Osteocyte (in vitro differentiated cells): ENCODE results near the gene LMNA. TPM values are rescaled to one million over a fixed set of nuclear protein-coding genes. Genes with fewer than 3 reads are reported as not detected.

ENCODE experiments used
- DNase-seq: peaks from one replicate; pipeline ENCODE4 v3.0.0; 2021; ENCODE audit warnings: mixed read lengths; ENCODE audit not compliant: unreplicated experiment; ENCODE audit errors: extremely low spot score
- H3K27ac Mint-ChIP-seq: one replicate; pipeline ENCODE4 v1.8.0; 2021; ENCODE audit warnings: mild to moderate bottlenecking, mixed read lengths; ENCODE audit not compliant: unreplicated experiment
- H3K27me3 Mint-ChIP-seq: one replicate; pipeline ENCODE4 v1.8.0; 2021; ENCODE audit warnings: mixed read lengths; ENCODE audit not compliant: unreplicated experiment
- H3K36me3 Mint-ChIP-seq: one replicate; pipeline ENCODE4 v1.8.0; 2021; ENCODE audit warnings: mixed read lengths; ENCODE audit not compliant: unreplicated experiment
- H3K4me1 Mint-ChIP-seq: one replicate; pipeline ENCODE4 v1.8.0; 2021; ENCODE audit warnings: mixed read lengths; ENCODE audit not compliant: unreplicated experiment
- H3K4me3 Mint-ChIP-seq: one replicate; pipeline ENCODE4 v1.8.0; 2021; ENCODE audit warnings: mild to moderate bottlenecking, moderate library complexity, mixed read lengths; ENCODE audit not compliant: unreplicated experiment
- H3K9me3 Mint-ChIP-seq: one replicate; pipeline ENCODE4 v1.8.0; 2021; ENCODE audit warnings: mixed read lengths; ENCODE audit not compliant: unreplicated experiment
- CTCF ChIP-seq: fragments of 200-600 bp; sonication (generic); IDR thresholded peaks from 2 replicates; pipeline ENCODE4 v1.5.0; 2021; ENCODE audit warnings: antibody characterized with exemption, mild to moderate bottlenecking, moderate library complexity
- total RNA-seq: library from RNA; stranded (reverse); gene quantifications from 2 replicates; pipeline ENCODE4 v1.2.1, GENCODE V29; 2021

The LMNA gene
- total RNA-seq, 1 donor from 2014 or later = 792 TPM

GRCh38 chr1:156108664-156109241 is 5.8 kb upstream of the LMNA start:
- peak overlapping the region; percentile 99 for H3K27ac Mint-ChIP-seq
- H3K4me3 Mint-ChIP-seq = no peak overlapping the region
- H3K9me3 Mint-ChIP-seq = no peaks in the 10 kb centered on the region
- H3K4me1 Mint-ChIP-seq = peaks cover 73% of the 10 kb centered on the region
- no peak for DNase-seq
- TF ChIP-seq CTCF = no peak
- H3K36me3 Mint-ChIP-seq = no peaks in the 10 kb centered on the region
- H3K27me3 Mint-ChIP-seq = no peaks in the 10 kb centered on the region

- Mint-ChIP-seq H3K4me3 (no peak overlapping the region), H3K4me1 (peaks cover 64% of the 10 kb centered on the region), H3K27ac (no peak overlapping the region), H3K9me3 (no peaks in the 10 kb centered on the region), H3K36me3 (no peaks in the 10 kb centered on the region), H3K27me3 (no peaks in the 10 kb centered on the region)
- TF ChIP-seq CTCF = no peak
- DNase-seq = no peak
These were observed 4.3 kb upstream of the LMNA start for GRCh38 chr1:156110252-156110651.

GRCh38 chr1:156111355-156111962 is 3.1 kb upstream of the LMNA start:
- peaks cover 52% of the 10 kb centered on the region for H3K4me1 Mint-ChIP-seq
- no peaks in the 10 kb centered on the region for H3K9me3 Mint-ChIP-seq
- no peaks in the 10 kb centered on the region for H3K27me3 Mint-ChIP-seq
- H3K36me3 Mint-ChIP-seq = peaks cover 2% of the 10 kb centered on the region
- no peak overlapping the region for H3K4me3 Mint-ChIP-seq
- no peak for TF ChIP-seq CTCF
- peak overlapping the region; percentile 50 for H3K27ac Mint-ChIP-seq
- DNase-seq = no peak

GRCh38 chr1:156112276-156113137 is 2.0 kb upstream of the LMNA start:
- Mint-ChIP-seq H3K27me3 (no peaks in the 10 kb centered on the region), H3K36me3 (peaks cover 2% of the 10 kb centered on the region), H3K4me3 (no peak overlapping the region), H3K9me3 (no peaks in the 10 kb centered on the region), H3K4me1 (peaks cover 48% of the 10 kb centered on the region), H3K27ac (peak overlapping the region; percentile 99)
- TF ChIP-seq CTCF = no peak
- no peak for DNase-seq
